Measurements from ENCODE around the gene KCNRG. TPM values are rescaled to one million over a fixed set of nuclear protein-coding genes. Genes with fewer than 3 reads are reported as not detected.
"Not testable (repeated sequence)": the region's sequence is repeated elsewhere in the genome, so short reads cannot be mapped to it uniquely, and the experiment has no call there.

Gene KCNRG
- total and polyA plus RNA-seq, 2 of the 4 experiments (the other 2 are of a cell fraction) = 0.51 to 2.7 TPM

DNA sequence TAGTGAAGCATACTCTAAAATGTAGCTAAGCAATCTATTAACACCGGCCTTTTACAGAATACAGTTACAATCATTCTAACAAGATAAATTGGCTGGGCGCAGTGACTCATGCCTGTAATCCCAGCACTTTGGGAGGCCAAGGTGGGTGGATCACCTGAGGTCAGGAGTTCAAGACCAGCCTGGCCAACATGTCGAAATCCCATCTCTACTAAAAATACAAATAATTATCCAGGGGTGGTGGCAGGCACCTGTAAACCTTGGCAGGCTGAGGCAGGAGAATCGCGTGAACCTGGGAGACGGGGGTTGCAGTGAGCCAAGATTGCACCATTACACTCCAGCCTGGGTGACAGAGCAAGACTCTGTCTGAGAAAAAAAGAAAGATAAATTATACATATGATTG is 24.6 kb upstream of the KCNRG start:
- H2BK15ac ChIP-seq (ENCODE audit: low read depth, low read length); H3K56ac ChIP-seq (ENCODE audit: extremely low read depth, insufficient read depth, low read length); DNase-seq; H3K9me3 ChIP-seq (ENCODE audit: control insufficient read depth, insufficient read depth, low read length); H2BK120ac ChIP-seq (ENCODE audit: low read depth, low read length); H3K18ac ChIP-seq (ENCODE audit: low read depth, low read length); H4K5ac ChIP-seq (ENCODE audit: low read depth, low read length); H2AK9ac ChIP-seq (replicated peaks; ENCODE audit: low read depth, low read length, poor library complexity); H4K8ac ChIP-seq (ENCODE audit: low read depth in 2 of 2, low read length in 2 of 2); H3K4ac ChIP-seq (ENCODE audit: low read depth, low read length); BruUV-seq (replicated peaks); intact Hi-C loops (cut with micrococcal nuclease); H2BK5ac ChIP-seq (ENCODE audit: low read depth, low read length, poor library complexity, severe bottlenecking); H2AFZ ChIP-seq (replicated peaks; ENCODE audit: low read length, poor library complexity); H4K20me1 ChIP-seq (ENCODE audit: insufficient read depth, low read length); H3K79me1 ChIP-seq (ENCODE audit: low read depth in 1 of 2, low read length in 2 of 2); H3K14ac ChIP-seq (replicated peaks; ENCODE audit: low read depth, low read length); H3K4me2 ChIP-seq (ENCODE audit: low read depth, low read length); H2BK20ac ChIP-seq (ENCODE audit: low read depth, low read length); H3K4me1 ChIP-seq (ENCODE audit: control insufficient read depth, insufficient read depth, low read length); ATAC-seq (ENCODE audit: low read depth); H3K23ac ChIP-seq (ENCODE audit: low read depth, low read length); H4K91ac ChIP-seq (ENCODE audit: insufficient read depth, low read depth, low read length); H3K9ac ChIP-seq (ENCODE audit: low read depth, low read length); CTCF ChIA-PET; POLR2A ChIA-PET (ENCODE audit: unreplicated experiment); H3K27me3 ChIP-seq (ENCODE audit: control insufficient read depth, insufficient read depth, low read length); H3K36me3 ChIP-seq (ENCODE audit: control insufficient read depth, insufficient read depth, low read length); dilution Hi-C loops (cut with HindIII; ENCODE audit: low sequenced_read_pairs, unreplicated experiment); H3K27ac ChIP-seq (ENCODE audit: insufficient read depth, low read length); H3K4me3 ChIP-seq (ENCODE audit: insufficient read depth, low read depth, low read length); H3K9me1 ChIP-seq (ENCODE audit: insufficient read depth, low read length); H2AK5ac ChIP-seq (ENCODE audit: low read depth, low read length): not testable (repeated sequence)
- WGBS, 2 experiments (ENCODE audit: extremely low coverage in 2 of 2, insufficient read length in 1 of 2) = no CpG with 5 or more reads among the region's 6 CpGs
- in situ Hi-C loops (cut with MboI; ENCODE audit: low sequenced_read_pairs) = loop anchor here (25.0 kb wide), 1 partner anchor 922 kb away; the partner anchor contains the start of gene RNASEH2B

Data from IMR-90 (cell line).